AG04450 (cell line): ENCODE measurements around the gene PDILT. TPM values are rescaled to one million over a fixed set of nuclear protein-coding genes. Genes with fewer than 3 reads are reported as not detected.

Experiments used
- CTCF ChIA-PET: fragments of 300-600, 350-600 bp; formaldehyde crosslinking; extraction: SDS; loops from one replicate; lab custom pipeline; 2022; ENCODE audit warnings: antibody characterized with exemption, inconsistent platforms; lab: Charles Lee
- POLR2A ChIA-PET: fragments of 350-600 bp; formaldehyde crosslinking; extraction: SDS; loops from one replicate; lab custom pipeline; 2021; ENCODE audit warnings: antibody characterized with exemption, inconsistent platforms; lab: Yijun Ruan, JAX
- DNase-seq: peaks from one replicate; pipeline ENCODE4 v3.0.0-alpha.2; 2011; ENCODE audit warnings: low read depth, low spot score
- H3K27ac ChIP-seq: one replicate; pipeline ENCODE4 v1.5.1; 2012; ENCODE audit warnings: low read depth, low read length, control low read depth
- H3K27me3 ChIP-seq: one replicate; pipeline ENCODE4 v1.6.0; 2012; ENCODE audit warnings: low read length; ENCODE audit not compliant: control insufficient read depth, insufficient read depth
- H3K4me3 ChIP-seq: 2 replicates; pipeline ENCODE4 v1.5.1; 2011; ENCODE audit warnings: mild to moderate bottlenecking, low read depth, low read length, control low read depth
- H3K9me3 ChIP-seq: 2 replicates; pipeline ENCODE4 v1.5.1; 2012; ENCODE audit warnings: low read length; ENCODE audit not compliant: control insufficient read depth, insufficient read depth
- CTCF ChIP-seq: IDR thresholded peaks from 2 replicates; pipeline ENCODE4 v1.5.1; 2011; ENCODE audit warnings: low read depth, low read length, control low read depth, inconsistent platforms
- polyA plus RNA-seq: library from polyadenylated mRNA; depleted of rRNA; stranded (reverse); fragments of >200 nt; gene quantifications from 2 replicates; pipeline ENCODE4 v1.2.3, GENCODE V29; 2011

PDILT gene
- polyA plus RNA-seq, 1 experiment, result not detected

- TF ChIP-seq CTCF, result no peak
- Histone ChIP-seq H3K4me3 (no peak overlapping the region), H3K9me3 (peaks cover 25% of the 10 kb centered on the region), H3K27ac (no peak overlapping the region), H3K27me3 (no peaks in the 10 kb centered on the region)
- ChIA-PET CTCF (no interaction called here), POLR2A (no interaction called here)
- no peak for DNase-seq
Observed at GRCh38 chr16:20349615-20350014, 54.9 kb downstream of the PDILT start.

- H3K4me3 ChIP-seq, result no peak overlapping the region
- TF ChIP-seq CTCF, result no peak
- POLR2A ChIA-PET, result no interaction called here
Observed at GRCh38 chr16:20348365-20349185, 56.0 kb downstream of the PDILT start.

GRCh38 chr16:20347666-20348364 is 56.7 kb downstream of the PDILT start:
- ChIA-PET POLR2A (no interaction called here), CTCF (no interaction called here)
- no peak for DNase-seq
- TF ChIP-seq CTCF, result no peak
- Histone ChIP-seq H3K27me3 (no peaks in the 10 kb centered on the region), H3K27ac (no peak overlapping the region), H3K4me3 (no peak overlapping the region), H3K9me3 (peaks cover 34% of the 10 kb centered on the region)

More at GRCh38 chr16:20348365-20349185, 56.0 kb downstream of the PDILT start:
- no peak for DNase-seq
- Histone ChIP-seq H3K27me3 (no peaks in the 10 kb centered on the region), H3K27ac (no peak overlapping the region), H3K9me3 (peaks cover 32% of the 10 kb centered on the region)
- CTCF ChIA-PET, result no interaction called here

- no peak for DNase-seq
- CTCF ChIA-PET, result no interaction called here
- Histone ChIP-seq H3K27ac (no peak overlapping the region), H3K27me3 (no peaks in the 10 kb centered on the region), H3K9me3 (peaks cover 47% of the 10 kb centered on the region), H3K4me3 (no peak overlapping the region)
- POLR2A ChIA-PET, result no interaction called here
- no peak for TF ChIP-seq CTCF
Observed at GRCh38 chr16:20344611-20345010, 59.9 kb downstream of the PDILT start.

- TF ChIP-seq CTCF, result no peak
- Histone ChIP-seq H3K27me3 (no peaks in the 10 kb centered on the region), H3K9me3 (peaks cover 22% of the 10 kb centered on the region), H3K27ac (no peak overlapping the region), H3K4me3 (no peak overlapping the region)
- POLR2A ChIA-PET, result no interaction called here
- DNase-seq, result no peak
- CTCF ChIA-PET, result no interaction called here
Observed at GRCh38 chr16:20339744-20340143, 64.8 kb downstream of the PDILT start.
